Measurements from ENCODE around the gene APBB2. TPM values are rescaled to one million over a fixed set of nuclear protein-coding genes. Genes with fewer than 3 reads are reported as not detected.

Gene APBB2
- total and polyA plus RNA-seq, 10 of the 15 experiments (the other 5 are each of a cell fraction or from before 2014, with no cell fraction given): 2.7 to 24.6 (median 19.0) TPM

DNA sequence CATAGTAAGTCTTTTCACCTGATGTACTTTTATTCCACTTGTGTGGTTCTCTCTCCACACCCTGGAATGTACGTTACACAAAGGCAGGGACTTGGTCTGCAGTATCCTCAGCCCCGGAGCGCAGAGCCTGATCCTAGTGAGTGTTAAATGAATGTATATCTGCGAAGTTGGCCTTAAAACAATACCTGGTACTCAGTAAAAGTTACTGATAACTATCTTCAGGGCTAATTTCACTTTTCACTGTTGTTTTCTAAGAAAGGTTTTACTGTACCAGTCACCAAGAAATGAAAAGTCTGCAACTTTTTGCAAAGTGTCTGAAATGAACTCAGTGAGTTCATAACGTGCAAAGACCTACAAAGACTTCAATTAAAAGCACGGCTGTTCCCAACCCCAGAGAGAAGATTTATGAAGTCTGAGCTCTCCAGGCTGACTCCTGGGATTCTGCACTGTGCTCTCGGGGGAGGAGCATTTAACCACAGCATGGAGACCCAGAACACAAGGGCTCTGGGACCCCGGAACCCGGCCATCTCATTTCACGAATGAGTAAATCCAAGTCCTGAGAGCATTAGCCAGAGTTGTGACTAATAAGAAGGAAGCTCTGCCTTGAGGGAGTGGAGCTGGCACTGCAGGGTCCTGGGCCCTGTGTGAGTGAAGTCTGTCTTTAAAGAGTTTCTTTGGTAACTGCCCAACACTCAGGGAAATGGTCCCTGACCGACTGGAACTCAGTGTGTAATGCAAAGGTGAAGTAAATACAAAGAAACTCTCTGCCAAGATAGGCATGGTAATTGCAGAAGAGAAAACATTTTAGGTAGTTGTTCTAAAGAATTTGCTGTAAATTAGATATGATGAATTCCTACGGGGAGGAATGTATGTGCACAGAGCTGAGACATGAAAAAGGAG lies 298.8 kb downstream of the APBB2 start:
- in situ Hi-C loops (cut with MboI): loop anchor here (25.0 kb wide), 1 partner anchor 747 kb away; no protein-coding TSS in a partner anchor

More for the DNA sequence above, 298.8 kb downstream of the APBB2 start:
- no TSS peak for BruUV-seq (replicated peaks)
- H3K9ac ChIP-seq (ENCODE audit: control insufficient read depth, insufficient read depth, low read length): no peak overlapping the region
- H2AFZ ChIP-seq (ENCODE audit: control insufficient read depth, low read depth, low read length): no peak overlapping the region
- H3K4me1 ChIP-seq (ENCODE audit: control insufficient read depth, insufficient read depth, low read length): no peaks in the 10 kb centered on the region
- SMC1A ChIA-PET (ENCODE audit: uncharacterized antibody, unreplicated experiment): interaction anchor here (0.8 to 1.4 kb wide), 3 partner anchors 14 to 656 kb away, joined by 3 to 4 read pairs (median 3); no protein-coding TSS in a partner anchor
- intact Hi-C loops (cut with micrococcal nuclease; ENCODE audit: unreplicated experiment): no loop called here
- DNase-seq (ENCODE audit: low read depth, low spot score): no peak
- FAIRE-seq: no peak
- 43% methylated on average over 12 of the region's 12 CpGs for WGBS (ENCODE audit: insufficient coverage, insufficient replicate concordance, low lambda C conversion rate, missing lambda C conversion rate)
- H3K79me2 ChIP-seq (ENCODE audit: control insufficient read depth, insufficient read depth, low read length): no peaks in the 10 kb centered on the region
- RAD21 ChIA-PET (ENCODE audit: unreplicated experiment): no interaction called here
- CTCF ChIA-PET: interaction anchor here (0.7 to 12.8 kb wide), 3 partner anchors 9 to 477 kb away, joined by 3 to 190 read pairs (median 38); no protein-coding TSS in a partner anchor
- H3K36me3 ChIP-seq (ENCODE audit: control insufficient read depth in 2 of 2, insufficient read depth in 2 of 2, low read length in 1 of 2): no peaks in the 10 kb centered on the region; a peak in 1 of 4 replicates
- H3K27me3 ChIP-seq (replicated peaks in 1 of 2; ENCODE audit: control insufficient read depth in 2 of 2, insufficient read depth in 2 of 2, low read length in 1 of 2): no peaks in the 10 kb centered on the region; a peak in 1 of 4 replicates
- no peak for TF ChIP-seq RUNX3 (IDR thresholded peaks at IDR 0.05; ENCODE audit: low read length)
- no peak for TF ChIP-seq MAX (IDR thresholded peaks at IDR 0.05; ENCODE audit: low read depth, low read length)
- TF ChIP-seq CREM (IDR thresholded peaks at IDR 0.05; ENCODE audit: low read depth): no peak
- TF ChIP-seq ZNF24 (IDR thresholded peaks at IDR 0.05): no peak
- no peak overlapping the region for H3K4me2 ChIP-seq (ENCODE audit: control insufficient read depth, insufficient read depth)
- POLR2A ChIA-PET: interaction anchor here (0.7 kb wide), 1 partner anchor 11 kb away, joined by 3 read pairs; no protein-coding TSS in a partner anchor
- no peak overlapping the region for H3K27ac ChIP-seq (ENCODE audit: control insufficient read depth, insufficient read depth)
- no peaks in the 10 kb centered on the region for H4K20me1 ChIP-seq (ENCODE audit: control insufficient read depth, insufficient read depth)
- H3K9me3 ChIP-seq (replicated peaks; ENCODE audit: control insufficient read depth, insufficient read depth, low read length): no peaks in the 10 kb centered on the region
- ATAC-seq: 0 out of 3 replicates have a peak, but pooled peaks have one; percentile 17
- H3K4me3 ChIP-seq: no peak overlapping the region
